PC-3 (cell line): ENCODE data around the gene SLAMF1.

ENCODE experiments used
- CTCF ChIP-seq: fragments of 300-600 bp; sonication (generic); conservative IDR thresholded peaks from 2 replicates; pipeline ENCODE4 v1.5.1; 2017; ENCODE audit warnings: antibody characterized with exemption, low read depth, mild to moderate bottlenecking, low read length
- EZH2phosphoT487 ChIP-seq: fragments of 300-600 bp; sonication (generic); IDR thresholded peaks from 2 replicates; pipeline ENCODE4 v1.6.1; 2018; ENCODE audit warnings: mild to moderate bottlenecking, antibody characterized with exemption, low read length, borderline replicate concordance

GRCh38 chr1:160674415-160674814, 27.6 kb upstream of the SLAMF1 start:
- TF ChIP-seq CTCF (no peak), EZH2phosphoT487 (no peak)
